ENCODE results near the gene PLSCR3.

The PLSCR3 gene

DNA sequence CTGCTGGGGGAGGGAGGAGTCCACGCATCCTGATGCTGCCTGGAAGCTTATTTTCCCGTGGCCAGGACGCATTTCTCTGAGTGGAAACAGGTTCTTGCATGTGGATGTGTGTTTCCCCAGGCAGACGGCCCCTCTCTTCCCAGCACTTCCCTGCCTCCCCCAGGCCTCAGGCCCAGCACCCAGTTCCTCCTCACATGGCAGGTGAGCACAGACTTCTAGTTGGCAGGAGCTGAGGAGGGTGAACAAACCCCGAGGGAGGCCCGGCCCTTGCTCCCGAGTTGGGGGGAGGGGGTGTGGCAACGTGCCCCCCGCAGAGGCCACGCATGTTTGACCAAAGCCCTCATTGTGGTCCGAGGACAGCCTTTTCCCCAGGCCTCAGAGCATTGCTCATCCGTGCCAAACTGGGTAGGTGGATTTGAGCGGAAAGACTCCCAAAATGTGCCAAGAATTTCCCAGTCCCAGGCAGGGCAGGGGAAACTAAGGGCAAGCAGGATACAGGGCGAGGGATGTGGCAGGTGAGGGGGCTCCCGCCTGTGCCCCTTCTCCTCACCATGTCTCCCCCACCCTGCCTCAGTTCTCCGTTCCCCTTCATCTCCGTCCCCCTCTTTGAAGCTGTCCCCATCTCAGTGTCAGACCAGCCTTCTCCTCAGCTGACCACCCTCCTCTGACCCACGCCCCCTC, 24.3 kb upstream of the PLSCR3 start:
- H3K4me3 ChIP-seq (ENCODE audit: low read length): no peak overlapping the region
- TF ChIP-seq ZNF274 (IDR thresholded peaks at IDR 0.05; ENCODE audit: low read depth, low read length): no peak

DNA sequence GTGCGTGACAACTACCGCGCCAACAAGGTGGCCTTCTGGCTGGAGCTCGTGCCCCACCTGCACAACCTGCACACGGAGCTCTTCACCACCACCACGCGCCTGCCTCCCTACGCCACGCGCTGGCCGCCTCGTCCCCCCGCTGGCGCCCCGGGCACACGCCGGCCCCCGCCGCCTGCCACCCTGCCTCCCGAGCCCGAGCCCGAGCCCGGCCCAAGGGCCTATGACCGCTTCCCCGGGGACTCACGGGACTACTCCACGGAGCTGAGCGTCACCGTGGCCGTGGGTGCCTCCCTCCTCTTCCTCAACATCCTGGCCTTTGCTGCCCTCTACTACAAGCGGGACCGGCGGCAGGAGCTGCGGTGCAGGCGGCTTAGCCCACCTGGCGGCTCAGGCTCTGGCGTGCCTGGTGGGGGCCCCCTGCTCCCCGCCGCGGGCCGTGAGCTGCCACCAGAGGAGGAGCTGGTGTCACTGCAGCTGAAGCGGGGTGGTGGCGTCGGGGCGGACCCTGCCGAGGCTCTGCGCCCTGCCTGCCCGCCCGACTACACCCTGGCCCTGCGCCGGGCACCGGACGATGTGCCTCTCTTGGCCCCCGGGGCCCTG, 22.8 kb upstream of the PLSCR3 start:
- no peak overlapping the region for H3K4me3 ChIP-seq (ENCODE audit: low read length)
- TF ChIP-seq ZNF274 (IDR thresholded peaks at IDR 0.05; ENCODE audit: low read depth, low read length): no peak

DNA sequence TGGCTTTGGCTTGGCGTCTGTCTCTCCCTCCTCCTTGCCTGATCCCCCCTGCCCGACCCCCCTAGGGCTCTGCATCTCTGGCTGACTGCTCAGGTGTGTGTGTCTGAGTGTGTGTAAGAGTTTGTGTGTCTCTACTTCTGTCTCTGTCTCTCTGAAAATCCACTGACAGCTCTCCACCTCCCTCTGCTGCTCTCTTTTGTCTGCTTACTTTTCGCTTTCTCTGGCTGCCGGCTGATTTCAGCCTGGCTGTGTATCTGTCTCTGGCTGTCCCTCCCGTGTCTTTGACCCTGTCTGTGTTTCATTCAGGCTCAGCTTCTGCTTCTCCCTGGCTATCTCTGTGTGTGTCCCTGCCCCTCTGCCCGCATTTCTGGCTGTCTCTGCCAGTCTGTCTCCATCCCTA, 22.0 kb upstream of the PLSCR3 start:
- TF ChIP-seq ZNF274 (IDR thresholded peaks at IDR 0.05; ENCODE audit: low read depth, low read length): no peak
- H3K4me3 ChIP-seq (ENCODE audit: low read length): no peak overlapping the region

DNA sequence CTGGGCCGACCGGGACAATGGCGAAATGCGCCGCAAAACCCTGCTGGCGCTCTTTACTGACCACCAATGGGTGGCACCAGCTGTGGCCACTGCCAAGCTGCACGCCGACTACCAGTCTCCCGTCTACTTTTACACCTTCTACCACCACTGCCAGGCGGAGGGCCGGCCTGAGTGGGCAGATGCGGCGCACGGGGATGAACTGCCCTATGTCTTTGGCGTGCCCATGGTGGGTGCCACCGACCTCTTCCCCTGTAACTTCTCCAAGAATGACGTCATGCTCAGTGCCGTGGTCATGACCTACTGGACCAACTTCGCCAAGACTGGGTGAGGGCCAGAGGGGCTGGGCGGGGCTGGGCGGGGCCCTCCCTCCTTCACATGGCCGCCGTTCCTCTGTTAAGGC, 21.5 kb upstream of the PLSCR3 start:
- H3K4me3 ChIP-seq (ENCODE audit: low read length): no peak overlapping the region
- no peak for TF ChIP-seq ZNF274 (IDR thresholded peaks at IDR 0.05; ENCODE audit: low read depth, low read length)

DNA sequence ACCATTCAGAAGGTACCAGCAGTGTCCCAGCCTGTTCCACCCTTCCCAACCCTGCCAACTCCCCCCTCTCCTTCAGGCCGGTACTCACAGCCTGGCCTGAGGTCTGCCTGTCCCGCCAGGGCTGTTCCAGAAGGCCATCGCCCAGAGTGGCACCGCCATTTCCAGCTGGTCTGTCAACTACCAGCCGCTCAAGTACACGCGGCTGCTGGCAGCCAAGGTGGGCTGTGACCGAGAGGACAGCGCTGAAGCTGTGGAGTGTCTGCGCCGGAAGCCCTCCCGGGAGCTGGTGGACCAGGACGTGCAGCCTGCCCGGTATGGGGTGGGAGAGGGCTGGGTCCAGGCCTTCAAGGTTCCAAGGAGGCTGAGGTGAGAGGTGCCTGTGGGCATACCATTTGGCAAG, 20.5 kb upstream of the PLSCR3 start:
- no peak for TF ChIP-seq ZNF274 (IDR thresholded peaks at IDR 0.05; ENCODE audit: low read depth, low read length)
- H3K4me3 ChIP-seq (ENCODE audit: low read length): no peak overlapping the region

DNA sequence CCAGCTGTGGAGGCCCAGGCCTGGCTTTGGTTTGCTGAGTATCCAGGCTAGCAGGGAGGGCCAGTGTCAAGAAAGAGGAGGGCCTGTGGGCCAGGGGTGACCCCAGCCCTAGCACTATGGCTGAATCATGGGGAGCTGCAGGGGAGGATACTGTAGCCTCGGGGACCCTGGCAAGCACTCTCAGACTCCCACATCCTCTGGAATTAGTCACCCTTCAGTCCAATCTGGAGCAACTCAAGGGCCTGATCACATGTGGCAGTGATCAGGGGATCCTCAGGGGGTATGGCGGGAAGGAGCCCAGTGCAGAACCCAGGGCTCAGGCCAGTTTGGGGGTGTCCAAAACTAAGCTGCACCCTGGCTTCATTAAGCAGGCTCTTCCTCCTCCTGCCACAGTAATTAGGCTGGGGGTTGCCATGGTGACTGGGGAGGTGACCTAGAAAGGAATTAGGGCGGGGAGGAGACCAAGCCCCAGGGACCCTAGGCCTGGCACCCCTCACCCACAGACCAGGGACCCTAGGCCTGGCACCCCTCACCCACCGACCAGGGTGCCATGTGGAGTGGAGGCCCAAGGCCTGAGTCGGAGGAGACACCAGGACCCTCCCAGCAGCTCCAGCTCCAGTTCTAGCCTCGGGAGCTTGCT, 19.1 kb upstream of the PLSCR3 start:
- no peak for TF ChIP-seq ZNF274 (IDR thresholded peaks at IDR 0.05; ENCODE audit: low read depth, low read length)
- H3K4me3 ChIP-seq (ENCODE audit: low read length): no peak overlapping the region

DNA sequence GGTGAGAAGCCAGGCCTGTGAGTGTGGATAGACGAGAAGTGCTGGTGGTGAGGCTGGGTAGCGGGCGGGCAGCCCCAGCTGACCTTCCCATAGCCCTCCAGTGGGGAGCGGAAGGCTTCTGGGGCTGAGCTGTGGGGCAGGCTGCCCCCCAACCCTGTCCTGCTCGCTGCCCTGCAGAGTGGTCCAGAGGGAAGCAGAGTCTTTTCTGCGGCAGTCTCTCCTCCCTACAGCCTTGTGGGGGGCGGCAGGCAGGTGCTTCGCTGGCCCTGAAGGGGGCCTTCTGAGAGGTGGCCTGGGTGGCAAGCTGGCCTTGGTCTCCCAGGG, 17.1 kb upstream of the PLSCR3 start:
- no peak for TF ChIP-seq ZNF274 (IDR thresholded peaks at IDR 0.05; ENCODE audit: low read depth, low read length)
- no peak overlapping the region for H3K4me3 ChIP-seq (ENCODE audit: low read length)

DNA sequence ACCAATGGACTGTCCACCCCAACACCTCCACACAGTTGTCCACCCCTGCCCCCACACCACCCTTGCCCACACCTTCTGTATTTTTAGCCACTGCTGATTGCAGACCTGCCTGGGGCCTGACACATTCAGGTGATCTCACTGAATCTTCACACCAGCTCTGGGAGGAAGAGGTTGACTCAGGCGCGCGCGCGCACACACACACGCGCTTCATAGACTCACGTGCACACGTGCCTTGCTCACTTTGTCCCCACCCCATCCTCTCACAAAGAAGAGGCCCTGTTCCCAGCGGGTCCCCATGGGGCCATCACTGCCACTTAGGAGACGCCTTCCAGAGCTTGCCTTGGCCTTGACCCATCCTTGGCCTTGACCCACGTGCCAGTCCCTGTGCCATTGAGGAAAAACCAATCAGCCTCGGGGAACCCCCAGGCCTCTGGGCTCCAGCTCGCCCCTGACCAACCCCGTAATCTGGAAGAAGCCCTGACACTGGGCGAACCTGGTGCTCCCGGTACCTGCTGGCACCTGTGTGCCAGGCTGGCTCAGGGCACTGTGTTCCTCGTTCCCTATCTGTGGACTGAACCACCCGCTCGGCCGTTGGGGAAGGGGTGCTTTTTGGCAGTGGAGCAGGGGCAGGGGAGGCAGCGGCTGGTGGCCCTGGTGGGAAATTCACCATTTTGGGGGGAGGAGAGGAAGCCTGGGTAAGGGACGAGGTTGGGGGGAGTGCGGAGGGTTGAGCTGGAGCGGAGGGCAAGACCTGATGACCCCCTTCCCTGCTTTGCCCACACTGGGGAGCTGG, 16.5 kb upstream of the PLSCR3 start:
- no peak for TF ChIP-seq ZNF274 (IDR thresholded peaks at IDR 0.05; ENCODE audit: low read depth, low read length)
- no peak overlapping the region for H3K4me3 ChIP-seq (ENCODE audit: low read length)

DNA sequence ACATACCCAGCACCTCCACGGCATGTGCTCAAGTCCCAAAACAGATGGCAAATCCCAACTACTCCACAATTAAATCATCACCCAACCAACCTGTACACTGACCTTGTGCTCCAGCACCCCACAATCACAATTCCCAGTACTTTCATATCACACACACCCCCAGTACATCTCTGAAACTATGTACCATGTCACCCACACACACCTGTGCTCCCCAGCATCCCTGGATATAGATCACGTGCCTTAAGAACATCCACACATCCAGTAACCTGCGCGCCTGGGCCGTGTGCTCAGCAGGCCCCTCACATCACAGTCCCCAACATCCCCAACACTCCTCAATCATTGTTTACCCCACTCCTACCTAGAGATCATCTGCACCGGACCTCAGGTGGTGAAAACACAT, 15.4 kb upstream of the PLSCR3 start:
- no peak for TF ChIP-seq ZNF274 (IDR thresholded peaks at IDR 0.05; ENCODE audit: low read depth, low read length)
- H3K4me3 ChIP-seq (ENCODE audit: low read length): no peak overlapping the region

DNA sequence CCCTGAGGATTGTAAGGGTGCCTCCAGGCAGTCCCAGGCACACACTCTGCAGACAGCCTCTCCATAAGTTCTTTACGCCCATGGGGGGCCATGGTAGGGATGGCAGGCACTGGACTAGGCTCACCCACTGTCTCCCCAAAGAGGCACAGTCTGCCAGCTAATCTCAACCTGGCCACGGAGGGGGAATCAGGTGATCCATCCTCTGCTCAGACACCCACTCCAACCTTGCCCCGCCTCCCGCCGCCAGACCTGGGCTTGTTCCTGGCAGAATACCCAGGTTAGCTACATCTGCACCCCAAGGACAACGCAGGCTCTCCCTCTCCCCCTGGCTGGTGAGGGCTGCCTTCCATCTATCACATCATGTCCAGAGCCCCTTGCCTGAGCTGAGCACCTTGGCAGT, 14.5 kb upstream of the PLSCR3 start:
- no peak overlapping the region for H3K4me3 ChIP-seq (ENCODE audit: low read length)
- no peak for TF ChIP-seq ZNF274 (IDR thresholded peaks at IDR 0.05; ENCODE audit: low read depth, low read length)

DNA sequence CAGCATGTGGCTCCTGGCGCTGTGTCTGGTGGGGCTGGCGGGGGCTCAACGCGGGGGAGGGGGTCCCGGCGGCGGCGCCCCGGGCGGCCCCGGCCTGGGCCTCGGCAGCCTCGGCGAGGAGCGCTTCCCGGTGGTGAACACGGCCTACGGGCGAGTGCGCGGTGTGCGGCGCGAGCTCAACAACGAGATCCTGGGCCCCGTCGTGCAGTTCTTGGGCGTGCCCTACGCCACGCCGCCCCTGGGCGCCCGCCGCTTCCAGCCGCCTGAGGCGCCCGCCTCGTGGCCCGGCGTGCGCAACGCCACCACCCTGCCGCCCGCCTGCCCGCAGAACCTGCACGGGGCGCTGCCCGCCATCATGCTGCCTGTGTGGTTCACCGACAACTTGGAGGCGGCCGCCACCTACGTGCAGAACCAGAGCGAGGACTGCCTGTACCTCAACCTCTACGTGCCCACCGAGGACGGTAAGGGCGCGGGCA, 14.0 kb upstream of the PLSCR3 start:
- H3K4me3 ChIP-seq (ENCODE audit: low read length): no peak overlapping the region
- no peak for TF ChIP-seq ZNF274 (IDR thresholded peaks at IDR 0.05; ENCODE audit: low read depth, low read length)

DNA sequence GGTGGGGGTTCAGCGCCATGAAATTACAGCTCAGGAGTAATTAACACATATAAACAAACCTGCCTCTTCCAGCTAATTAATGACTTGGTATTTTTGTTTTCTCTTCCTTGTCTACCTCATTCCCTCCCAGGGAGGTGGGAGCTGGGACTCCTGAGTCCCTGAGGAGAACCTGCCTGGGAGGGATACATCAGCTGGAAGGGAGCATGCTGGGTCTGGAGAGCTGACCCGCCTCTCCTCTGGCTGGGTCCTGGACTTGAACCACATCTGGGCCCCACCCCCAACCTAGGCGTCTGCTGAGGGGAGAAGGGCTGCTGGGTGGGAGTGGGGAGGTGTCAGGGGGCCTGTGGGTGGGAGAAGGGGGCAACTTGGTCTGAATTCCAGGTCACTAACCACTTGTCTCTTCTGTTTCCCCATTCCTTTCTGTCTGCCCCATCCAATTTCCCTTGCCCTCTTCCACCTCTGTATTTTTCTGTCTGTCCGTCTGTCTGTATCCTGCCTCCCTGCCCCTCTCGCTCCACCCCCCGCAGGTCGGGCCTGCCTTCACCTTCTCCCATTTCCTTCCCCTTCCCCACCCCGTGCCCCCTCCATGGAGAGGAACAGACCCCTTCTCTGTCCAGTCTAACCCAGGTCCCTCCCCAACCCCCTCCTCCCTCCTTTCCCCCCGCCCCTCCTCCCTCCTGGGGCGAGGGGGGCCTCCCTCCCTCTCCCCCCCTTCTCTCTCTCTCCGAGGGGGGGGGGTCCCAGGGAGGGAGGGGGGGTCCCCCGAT, 13.3 kb upstream of the PLSCR3 start, which contains the start of gene NLGN2:
Gene NLGN2, plus strand, starts transcription at position 361 of the 767 bp plus-strand sequence. CDS start 411 bp downstream, outside the sequence.
- no peak within 1 kb of the TSS for H3K4me3 ChIP-seq (ENCODE audit: low read length)
- no peak for TF ChIP-seq ZNF274 (IDR thresholded peaks at IDR 0.05; ENCODE audit: low read depth, low read length)

DNA sequence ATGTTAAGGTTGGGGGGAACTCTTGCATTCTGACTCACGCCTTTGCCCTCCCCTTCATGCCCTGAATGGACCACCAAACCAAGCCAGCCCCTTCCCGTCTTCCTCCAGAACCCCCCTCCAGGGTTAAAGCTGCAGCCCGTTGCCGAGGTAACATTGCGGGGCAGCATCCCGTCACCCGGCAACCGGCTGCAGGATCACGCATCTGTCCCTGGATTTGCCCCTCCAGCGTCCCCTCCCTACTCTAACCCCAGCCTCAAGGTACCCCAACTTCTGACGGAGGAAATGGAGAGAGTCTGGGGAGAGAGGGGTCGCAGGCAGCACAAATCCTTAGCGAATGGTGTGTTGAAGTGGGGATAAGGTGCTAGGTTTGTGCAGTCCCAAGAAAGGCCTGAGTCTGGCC, 12.8 kb upstream of the PLSCR3 start:
- TF ChIP-seq ZNF274 (IDR thresholded peaks at IDR 0.05; ENCODE audit: low read depth, low read length): no peak
- no peak overlapping the region for H3K4me3 ChIP-seq (ENCODE audit: low read length)

Measured in GM08714 (cell line).